GM12892 (cell line): ENCODE data around the gene TOM1.

Experiments used
- POLR2A ChIP-seq: IDR thresholded peaks from 2 replicates; pipeline ENCODE4 v1.6.1; 2011; ENCODE audit warnings: low read depth, low read length, control low read depth
- POLR2AphosphoS5 ChIP-seq: IDR thresholded peaks from 2 replicates; pipeline ENCODE4 v1.6.1; 2011; ENCODE audit warnings: low read depth, low read length, control low read depth

DNA sequence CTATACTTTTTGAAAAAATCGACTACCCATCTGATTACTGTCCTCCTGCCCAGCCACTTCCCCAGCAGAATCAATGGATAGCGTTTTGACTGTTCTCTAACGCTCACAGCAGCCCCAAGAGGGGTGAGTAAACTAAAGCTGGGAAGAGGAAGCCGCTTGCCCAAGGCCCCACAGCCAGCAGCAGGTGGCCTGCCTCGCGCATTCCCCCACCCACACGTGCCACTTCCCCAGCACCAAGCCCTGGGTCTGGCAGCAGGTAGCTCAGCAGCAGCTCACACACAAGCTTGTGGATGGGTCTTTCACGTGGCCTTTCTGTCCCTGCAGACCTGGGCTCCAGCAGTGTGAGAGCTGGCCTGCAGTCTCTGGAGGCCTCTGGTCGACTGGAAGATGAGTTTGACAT is 34.3 kb downstream of the TOM1 start:
- TF ChIP-seq POLR2AphosphoS5 (no peak), POLR2A (no peak)
